Body of pancreas (tissue), 4 donors: ENCODE data around the gene GOLGA7B. TPM values are rescaled to one million over a fixed set of nuclear protein-coding genes. Genes with fewer than 3 reads are reported as not detected.
"Not testable (repeated sequence)": the region's sequence is repeated elsewhere in the genome, so short reads cannot be mapped to it uniquely, and the experiment has no call there.

Source experiments
- ATAC-seq: fragments of 150-250 bp; one replicate; pipeline ENCODE4 v1.9.1; 2016
- DNase-seq, 4 donors: peaks; one replicate each; pipeline ENCODE4 v3.0.0-alpha.2; 2019
- H3K27ac ChIP-seq, 4 donors: fragments of 200-600 bp; sonication (generic); 1 replicate in 3 of 4; 2 replicates in 1 of 4; pipeline versions ENCODE4 v1.5.1 to v1.6.1; 2016 to 2019; ENCODE audit warnings: mild to moderate bottlenecking in 1 of 4, mixed read lengths in 1 of 4, moderate library complexity in 1 of 4
- H3K27me3 ChIP-seq, 2 donors: fragments of 200-600 bp; sonication (generic); one replicate each; pipeline ENCODE4 v1.6.0; 2016; ENCODE audit warnings: mild to moderate bottlenecking in 1 of 2
- H3K36me3 ChIP-seq, 2 donors: fragments of 200-600 bp; sonication (generic); replicated peaks in 1 of 2; 2 replicates each; pipeline ENCODE4 v1.5.1; 2016; ENCODE audit warnings: low read depth in 2 of 2; ENCODE audit not compliant: insufficient read depth in 1 of 2
- H3K4me1 ChIP-seq: fragments of 200-600 bp; sonication (generic); one replicate; pipeline ENCODE4 v1.6.0; 2016
- H3K4me3 ChIP-seq, 2 donors: fragments of 200-600 bp; sonication (generic); 1 replicate in 1 of 2; 2 replicates in 1 of 2; pipeline ENCODE4 v1.5.1; 2016 to 2019
- H3K9me3 ChIP-seq, 3 donors: fragments of 200-600 bp; sonication (generic); 1 replicate in 2 of 3; 2 replicates in 1 of 3; pipeline ENCODE4 v1.5.1; 2016
- POLR2A ChIP-seq, 3 donors: fragments of 450-650 bp; IDR thresholded peaks; one replicate each; pipeline ENCODE4 v1.6.1; 2016; ENCODE audit warnings: antibody characterized with exemption in 3 of 3, mild to moderate bottlenecking in 2 of 3
- WGBS, 2 donors: methylation state at CpG; one replicate each; pipeline ENCODE4 v1.1.5; 2017; 5-methylcytosine and 5-hydroxymethylcytosine counted together
- intact Hi-C: fragments of 100-400 bp; cut with DNase I; formaldehyde crosslinking; loops from one replicate; pipeline ENCODE4 v1.15.1; 2023
- total RNA-seq, 2 donors: library from RNA; depleted of rRNA; stranded (reverse); fragments of >200 nt; gene quantifications; one replicate each; pipeline ENCODE4 v1.1.0, GENCODE V29; 2016
- TF ChIP-seq, protein P1 (sequence below), 7 experiments: fragments of 450-650 bp in 4 of 7; fragments of 200-600 bp in 3 of 7; sonication (generic) in 3 of 7; IDR thresholded peaks; one replicate each; pipeline ENCODE4 v1.5.1; 2016 to 2019; ENCODE audit warnings: antibody characterized with exemption in 7 of 7

GOLGA7B gene
- total RNA-seq, 2 donors from 2014 or later = 9.1 to 12.5 TPM

DNA sequence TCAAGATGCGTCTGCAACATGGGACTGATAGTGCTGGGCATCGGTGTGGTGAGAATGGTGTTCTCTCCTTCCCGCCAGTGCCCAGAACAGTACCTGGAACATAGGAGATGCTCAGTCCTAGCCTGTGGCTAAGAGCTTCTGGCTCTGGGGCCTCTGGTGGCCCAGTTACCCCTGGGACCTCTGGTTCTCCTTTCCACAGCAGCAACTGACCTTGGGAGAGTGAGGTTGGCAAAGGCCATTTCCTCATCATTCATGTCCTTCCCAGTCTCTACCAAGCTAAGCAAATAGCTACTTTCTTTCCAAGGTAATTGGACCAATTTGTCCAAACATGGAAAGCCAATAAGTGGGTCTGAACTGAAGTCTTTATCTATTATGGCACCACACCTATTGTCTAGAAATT is 11.6 kb upstream of the GOLGA7B start:
- Histone ChIP-seq H3K9me3 (no peaks in the 10 kb centered on the region), H3K27ac (no peak overlapping the region), H3K27me3 (no peaks in the 10 kb centered on the region), H3K4me1 (peaks cover 12% of the 10 kb centered on the region), H3K4me3 (no peak overlapping the region), H3K36me3 (no peaks in the 10 kb centered on the region)
- TF ChIP-seq, protein P1, sequence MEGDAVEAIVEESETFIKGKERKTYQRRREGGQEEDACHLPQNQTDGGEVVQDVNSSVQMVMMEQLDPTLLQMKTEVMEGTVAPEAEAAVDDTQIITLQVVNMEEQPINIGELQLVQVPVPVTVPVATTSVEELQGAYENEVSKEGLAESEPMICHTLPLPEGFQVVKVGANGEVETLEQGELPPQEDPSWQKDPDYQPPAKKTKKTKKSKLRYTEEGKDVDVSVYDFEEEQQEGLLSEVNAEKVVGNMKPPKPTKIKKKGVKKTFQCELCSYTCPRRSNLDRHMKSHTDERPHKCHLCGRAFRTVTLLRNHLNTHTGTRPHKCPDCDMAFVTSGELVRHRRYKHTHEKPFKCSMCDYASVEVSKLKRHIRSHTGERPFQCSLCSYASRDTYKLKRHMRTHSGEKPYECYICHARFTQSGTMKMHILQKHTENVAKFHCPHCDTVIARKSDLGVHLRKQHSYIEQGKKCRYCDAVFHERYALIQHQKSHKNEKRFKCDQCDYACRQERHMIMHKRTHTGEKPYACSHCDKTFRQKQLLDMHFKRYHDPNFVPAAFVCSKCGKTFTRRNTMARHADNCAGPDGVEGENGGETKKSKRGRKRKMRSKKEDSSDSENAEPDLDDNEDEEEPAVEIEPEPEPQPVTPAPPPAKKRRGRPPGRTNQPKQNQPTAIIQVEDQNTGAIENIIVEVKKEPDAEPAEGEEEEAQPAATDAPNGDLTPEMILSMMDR (IDR thresholded peaks at IDR 0.05) = no peak
- TF ChIP-seq POLR2A (IDR thresholded peaks at IDR 0.05) = no peak
- ATAC-seq (no peak), DNase-seq (no peak)
- intact Hi-C loops = loop anchor here (5.0 kb wide), 1 partner anchor 36 kb away; no protein-coding TSS in a partner anchor
- WGBS, 2 donors = 98 to 100% methylated on average over 2 to 3 of the region's 3 CpGs

DNA sequence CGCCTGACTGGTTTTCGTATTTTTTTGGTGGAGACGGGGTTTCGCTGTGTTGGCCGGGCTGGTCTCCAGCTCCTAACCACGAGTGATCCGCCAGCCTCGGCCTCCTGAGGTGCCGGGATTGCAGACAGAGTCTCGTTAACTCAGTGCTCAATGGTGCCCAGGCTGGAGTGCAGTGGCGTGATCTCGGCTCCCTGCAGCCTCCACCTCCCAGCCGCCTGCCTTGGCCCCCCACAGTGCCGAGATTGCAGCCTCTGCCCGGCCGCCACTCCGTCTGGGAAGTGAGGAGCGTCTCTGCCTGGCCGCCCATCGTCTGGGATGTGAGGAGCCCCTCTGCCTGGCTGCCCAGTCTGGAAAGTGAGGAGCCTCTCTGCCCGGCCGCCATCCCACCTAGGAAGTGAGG is 8.5 kb upstream of the GOLGA7B start:
- H3K4me3 ChIP-seq, H3K36me3 ChIP-seq, H3K27ac ChIP-seq, H3K27me3 ChIP-seq, H3K9me3 ChIP-seq, intact Hi-C loops, ATAC-seq, DNase-seq: not testable (repeated sequence)
- WGBS, 2 donors = 92 to 97% methylated on average over 6 to 14 of the region's 22 CpGs
- H3K4me1 ChIP-seq = peaks cover 12% of the 10 kb centered on the region

DNA sequence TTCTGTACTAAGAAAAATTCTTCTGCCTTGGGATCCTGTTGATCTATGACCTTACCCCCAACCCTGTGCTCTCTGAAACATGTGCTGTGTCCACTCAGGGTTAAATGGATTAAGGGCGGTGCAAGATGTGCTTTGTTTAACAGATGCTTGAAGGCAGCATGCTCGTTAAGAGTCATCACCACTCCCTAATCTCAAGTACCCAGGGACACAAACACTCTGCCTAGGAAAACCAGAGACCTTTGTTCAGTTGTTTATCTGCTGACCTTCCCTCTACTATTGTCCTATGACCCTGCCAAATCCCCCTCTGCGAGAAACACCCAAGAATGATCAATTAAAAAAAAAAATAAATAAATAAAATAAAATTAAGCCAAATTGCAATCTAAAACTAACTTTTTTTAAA is 7.5 kb upstream of the GOLGA7B start:
- DNase-seq, intact Hi-C loops, H3K27ac ChIP-seq, H3K9me3 ChIP-seq, ATAC-seq, H3K27me3 ChIP-seq, H3K36me3 ChIP-seq, H3K4me3 ChIP-seq: not testable (repeated sequence)
- 37 to 38% methylated on average over 2 to 3 of the region's 3 CpGs for WGBS, 2 donors
- peaks cover 12% of the 10 kb centered on the region for H3K4me1 ChIP-seq

DNA sequence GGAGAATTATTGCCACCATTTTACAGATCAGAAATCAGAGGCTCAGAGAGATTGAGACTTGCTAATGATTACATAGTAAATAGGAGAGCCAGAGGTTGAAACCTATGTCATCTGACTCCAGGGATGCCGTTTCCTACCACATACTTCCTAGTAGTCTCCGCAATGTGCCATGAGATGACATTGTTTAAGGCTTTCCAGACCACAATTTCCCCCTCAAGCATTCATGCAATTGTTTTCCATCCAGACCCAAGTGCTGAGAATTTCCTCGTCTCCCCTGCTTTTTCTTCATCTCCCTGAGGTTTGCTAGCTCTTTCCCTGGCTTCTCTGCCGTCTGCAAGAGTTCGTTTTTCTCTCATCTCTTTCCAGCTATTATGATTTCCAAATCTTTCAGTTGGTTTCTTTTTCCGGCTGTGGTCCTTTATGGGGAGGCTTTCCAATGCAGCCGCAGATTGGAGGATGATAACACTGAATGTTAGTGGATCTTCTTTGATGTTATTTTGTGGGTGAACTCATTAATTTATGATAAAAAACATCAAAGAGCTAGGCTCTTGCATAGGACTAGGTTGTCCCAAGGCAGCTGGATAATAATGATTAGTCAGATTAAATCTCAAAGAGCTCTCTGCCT is 6.9 kb upstream of the GOLGA7B start:
- TF ChIP-seq, protein P1 (IDR thresholded peaks at IDR 0.05) = no peak
- Histone ChIP-seq H3K27ac (no peak overlapping the region), H3K27me3 (no peaks in the 10 kb centered on the region), H3K9me3 (no peaks in the 10 kb centered on the region), H3K36me3 (no peaks in the 10 kb centered on the region), H3K4me1 (peaks cover 12% of the 10 kb centered on the region), H3K4me3 (no peak overlapping the region)
- intact Hi-C loops = no loop called here
- DNase-seq = no peak
- ATAC-seq = no peak
- WGBS, 2 donors = 72 to 74% methylated on average over 7 of the region's 7 CpGs

DNA sequence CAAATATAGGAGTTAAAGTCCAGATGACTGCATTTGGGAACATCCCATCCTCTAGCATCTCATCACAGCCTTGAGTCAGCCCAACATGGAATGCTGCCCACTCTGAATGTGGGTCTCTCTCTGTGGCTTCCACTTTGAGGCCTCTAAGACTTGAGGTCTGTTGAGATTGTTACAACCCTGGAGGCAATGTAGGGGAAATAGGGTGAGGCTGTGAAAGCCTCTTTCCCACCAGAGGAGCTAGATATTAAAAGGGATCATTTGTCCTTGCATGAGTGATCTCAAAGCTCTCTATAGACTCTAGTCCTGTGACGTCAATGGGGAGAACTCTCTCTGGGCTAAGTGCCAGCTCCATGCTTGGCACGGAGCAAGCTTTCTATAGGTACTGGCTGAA is 6.4 kb upstream of the GOLGA7B start:
- ATAC-seq = no peak
- no peak overlapping the region for H3K4me3 ChIP-seq
- no peak for DNase-seq
- H3K9me3 ChIP-seq = no peaks in the 10 kb centered on the region
- WGBS, 2 donors = 34 to 39% methylated on average over 2 of the region's 2 CpGs
- no peaks in the 10 kb centered on the region for H3K27me3 ChIP-seq
- intact Hi-C loops = no loop called here
- no peak for TF ChIP-seq POLR2A (IDR thresholded peaks at IDR 0.05)
- TF ChIP-seq, protein P1 (IDR thresholded peaks at IDR 0.05) = no peak
- peaks cover 12% of the 10 kb centered on the region for H3K4me1 ChIP-seq
- no peak overlapping the region for H3K27ac ChIP-seq
- H3K36me3 ChIP-seq = no peaks in the 10 kb centered on the region

DNA sequence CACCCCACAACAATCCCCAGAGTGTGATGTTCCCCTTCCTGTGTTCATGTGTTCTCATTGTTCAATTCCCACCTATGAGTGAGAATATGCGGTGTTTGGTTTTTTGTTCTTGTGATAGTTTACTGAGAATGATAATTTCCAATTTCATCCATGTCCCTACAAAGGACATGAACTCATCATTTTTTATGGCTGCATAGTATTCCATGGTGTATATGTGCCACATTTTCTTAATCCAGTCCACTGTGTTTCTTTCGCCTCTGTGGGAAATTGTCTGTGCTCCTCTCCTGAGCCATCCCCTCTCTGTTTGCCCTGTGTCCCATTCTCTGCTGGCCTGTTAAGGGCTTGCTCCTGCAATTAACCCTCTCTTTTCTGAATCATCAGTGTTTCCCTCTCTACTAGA is 5.7 kb upstream of the GOLGA7B start:
- DNase-seq, H3K36me3 ChIP-seq, H3K9me3 ChIP-seq, H3K4me3 ChIP-seq, H3K27me3 ChIP-seq, ATAC-seq, H3K27ac ChIP-seq, intact Hi-C loops: not testable (repeated sequence)
- H3K4me1 ChIP-seq = peaks cover 17% of the 10 kb centered on the region
- 89 to 92% methylated on average over 1 of the region's 2 CpGs for WGBS, 2 donors
